ENCODE results near the gene CSNK1D. TPM values are rescaled to one million over a fixed set of nuclear protein-coding genes. Genes with fewer than 3 reads are reported as not detected.

Gene CSNK1D
- total RNA-seq, 1 donor, result 50.3 TPM

DNA sequence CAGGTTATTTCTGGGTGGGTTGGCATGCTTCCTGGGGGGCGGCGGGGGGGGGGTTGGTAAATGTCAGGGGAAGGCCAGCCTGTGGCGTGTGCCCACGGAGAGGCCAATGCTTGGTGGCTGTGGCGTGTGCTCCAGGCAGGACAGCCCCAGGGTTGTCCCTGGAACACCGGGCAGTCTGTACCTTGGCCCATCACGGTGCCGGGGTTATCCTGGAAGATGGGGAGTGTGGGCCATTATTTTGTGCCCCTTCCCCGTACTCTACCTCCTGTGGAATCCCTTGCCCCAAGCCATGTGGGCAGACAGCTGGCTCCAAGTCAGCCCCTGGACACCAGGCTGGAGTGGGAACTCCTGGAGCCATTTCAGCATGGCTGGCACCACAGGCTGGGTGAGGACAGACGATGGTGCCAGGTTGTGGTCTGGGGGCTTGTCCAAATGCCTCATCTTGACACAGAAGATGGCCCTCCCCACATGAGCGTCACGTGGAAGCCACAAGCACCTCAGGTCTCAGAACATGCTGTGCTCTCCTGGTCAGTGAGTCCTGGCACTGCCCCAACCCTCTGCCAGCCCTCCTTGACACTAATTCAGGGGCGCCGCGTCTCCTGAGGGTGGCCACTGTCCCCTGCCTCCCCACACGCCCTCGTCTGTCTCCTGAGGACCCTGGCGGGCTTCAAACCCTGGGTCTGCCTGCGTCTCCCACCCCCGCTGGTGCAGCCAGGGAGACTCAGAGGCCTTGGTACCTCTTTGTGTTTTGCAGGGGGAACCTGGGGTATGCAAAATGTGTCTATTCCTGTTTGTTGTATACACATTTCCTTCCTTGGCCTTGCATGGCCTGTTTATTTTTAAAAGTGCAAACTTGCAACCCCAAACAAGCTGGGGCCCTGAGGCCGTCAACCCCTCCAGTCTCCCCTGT, 40.4 kb downstream of the CSNK1D start:
- DNase-seq (ENCODE audit: insufficient read length, low spot score, missing footprints), result no peak
- Histone ChIP-seq H3K27me3 (ENCODE audit: insufficient read depth, low read length) (no peaks in the 10 kb centered on the region), H4K20me1 (ENCODE audit: insufficient read depth, low read length) (peaks cover 81% of the 10 kb centered on the region), H3K36me3 (ENCODE audit: insufficient read depth, low read length) (peaks cover 34% of the 10 kb centered on the region), H2AFZ (ENCODE audit: low read length) (no peak overlapping the region), H3K4me1 (ENCODE audit: insufficient read depth, low read length) (peaks cover 5% of the 10 kb centered on the region), H3K4me3 (ENCODE audit: insufficient read depth, low read length) (no peak overlapping the region), H3K4me2 (ENCODE audit: insufficient read depth, low read length) (no peak overlapping the region), H3K9me3 (ENCODE audit: low read depth, low read length) (no peaks in the 10 kb centered on the region), H3K27ac (ENCODE audit: low read depth, low read length) (no peak overlapping the region), H3K79me2 (ENCODE audit: insufficient read depth, low read length) (peaks cover 90% of the 10 kb centered on the region)
- TF ChIP-seq, protein P1, sequence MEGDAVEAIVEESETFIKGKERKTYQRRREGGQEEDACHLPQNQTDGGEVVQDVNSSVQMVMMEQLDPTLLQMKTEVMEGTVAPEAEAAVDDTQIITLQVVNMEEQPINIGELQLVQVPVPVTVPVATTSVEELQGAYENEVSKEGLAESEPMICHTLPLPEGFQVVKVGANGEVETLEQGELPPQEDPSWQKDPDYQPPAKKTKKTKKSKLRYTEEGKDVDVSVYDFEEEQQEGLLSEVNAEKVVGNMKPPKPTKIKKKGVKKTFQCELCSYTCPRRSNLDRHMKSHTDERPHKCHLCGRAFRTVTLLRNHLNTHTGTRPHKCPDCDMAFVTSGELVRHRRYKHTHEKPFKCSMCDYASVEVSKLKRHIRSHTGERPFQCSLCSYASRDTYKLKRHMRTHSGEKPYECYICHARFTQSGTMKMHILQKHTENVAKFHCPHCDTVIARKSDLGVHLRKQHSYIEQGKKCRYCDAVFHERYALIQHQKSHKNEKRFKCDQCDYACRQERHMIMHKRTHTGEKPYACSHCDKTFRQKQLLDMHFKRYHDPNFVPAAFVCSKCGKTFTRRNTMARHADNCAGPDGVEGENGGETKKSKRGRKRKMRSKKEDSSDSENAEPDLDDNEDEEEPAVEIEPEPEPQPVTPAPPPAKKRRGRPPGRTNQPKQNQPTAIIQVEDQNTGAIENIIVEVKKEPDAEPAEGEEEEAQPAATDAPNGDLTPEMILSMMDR (IDR thresholded peaks at IDR 0.05; ENCODE audit: extremely low read depth, low read depth, low read length), result no peak

DNA sequence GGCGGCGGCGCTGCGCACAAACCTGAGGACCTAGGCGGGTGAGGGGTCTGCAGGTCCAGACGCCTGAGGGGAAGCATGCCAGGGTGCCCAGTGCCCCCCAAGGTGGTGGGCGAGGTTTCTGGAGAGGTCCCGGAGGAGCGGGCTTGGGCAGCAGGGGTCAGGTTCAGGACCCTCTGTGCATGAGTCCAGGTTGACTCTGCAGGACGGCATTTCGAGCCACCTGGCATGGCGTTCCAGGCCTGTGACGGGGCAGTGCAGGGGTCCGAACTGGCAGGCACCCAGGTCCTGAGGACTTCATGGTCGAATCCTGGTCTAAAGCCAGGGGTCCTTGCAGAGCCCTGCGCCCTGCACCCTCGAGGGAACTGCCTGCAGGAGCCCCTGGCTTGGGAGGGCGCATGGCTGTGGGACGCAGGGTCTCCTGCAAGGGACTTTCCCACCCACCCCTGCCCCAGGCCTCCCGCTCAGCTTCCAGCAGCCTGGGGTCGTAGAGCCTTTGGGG, 41.1 kb downstream of the CSNK1D start:
- H3K9me3 ChIP-seq (ENCODE audit: low read depth, low read length), result no peaks in the 10 kb centered on the region
- peaks cover 74% of the 10 kb centered on the region for H4K20me1 ChIP-seq (ENCODE audit: insufficient read depth, low read length)
- no peaks in the 10 kb centered on the region for H3K4me1 ChIP-seq (ENCODE audit: insufficient read depth, low read length)
- DNase-seq (ENCODE audit: insufficient read length, low spot score, missing footprints), result no peak
- H3K27me3 ChIP-seq (ENCODE audit: insufficient read depth, low read length), result no peaks in the 10 kb centered on the region
- no peak overlapping the region for H2AFZ ChIP-seq (ENCODE audit: low read length)
- peaks cover 26% of the 10 kb centered on the region for H3K36me3 ChIP-seq (ENCODE audit: insufficient read depth, low read length)
- peak overlapping the region; percentile 89 for H3K4me3 ChIP-seq (ENCODE audit: insufficient read depth, low read length)
- H3K4me2 ChIP-seq (ENCODE audit: insufficient read depth, low read length), result peak overlapping the region; percentile 86
- H3K79me2 ChIP-seq (ENCODE audit: insufficient read depth, low read length), result peaks cover 82% of the 10 kb centered on the region
- H3K27ac ChIP-seq (ENCODE audit: low read depth, low read length), result no peak overlapping the region
- TF ChIP-seq, protein P1 (IDR thresholded peaks at IDR 0.05; ENCODE audit: extremely low read depth, low read depth, low read length), result no peak

- Histone ChIP-seq H4K20me1 (ENCODE audit: insufficient read depth, low read length) (peaks cover 68% of the 10 kb centered on the region), H3K27me3 (ENCODE audit: insufficient read depth, low read length) (no peaks in the 10 kb centered on the region), H3K4me3 (ENCODE audit: insufficient read depth, low read length) (peak overlapping the region; percentile 89), H3K9me3 (ENCODE audit: low read depth, low read length) (no peaks in the 10 kb centered on the region), H3K27ac (ENCODE audit: low read depth, low read length) (peak overlapping the region; percentile 33), H3K4me1 (ENCODE audit: insufficient read depth, low read length) (no peaks in the 10 kb centered on the region), H3K79me2 (ENCODE audit: insufficient read depth, low read length) (peaks cover 76% of the 10 kb centered on the region), H3K4me2 (ENCODE audit: insufficient read depth, low read length) (peak overlapping the region; percentile 86), H2AFZ (ENCODE audit: low read length) (no peak overlapping the region), H3K36me3 (ENCODE audit: insufficient read depth, low read length) (peaks cover 20% of the 10 kb centered on the region)
- DNase-seq (ENCODE audit: insufficient read length, low spot score, missing footprints), result peak; percentile 95
- TF ChIP-seq, protein P1 (IDR thresholded peaks at IDR 0.05; ENCODE audit: extremely low read depth, low read depth, low read length), result no peak
Measured at GRCh38 chr17:82231562-82232321, 41.8 kb downstream of the CSNK1D start.

DNA sequence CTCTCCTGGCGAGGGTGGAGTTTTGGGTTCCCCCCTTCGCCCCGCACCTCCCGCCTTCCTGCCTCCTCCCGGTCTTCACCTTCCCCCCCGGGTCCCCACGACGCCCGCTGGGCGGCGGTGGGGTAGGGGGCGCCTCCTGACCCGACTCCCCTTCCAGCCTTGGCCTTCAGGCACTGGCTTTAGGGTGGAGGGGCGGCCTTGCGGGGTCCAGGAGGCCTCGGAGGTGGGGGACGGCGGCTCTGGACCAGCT, 42.3 kb downstream of the CSNK1D start:
- Histone ChIP-seq H3K36me3 (ENCODE audit: insufficient read depth, low read length) (peaks cover 16% of the 10 kb centered on the region), H4K20me1 (ENCODE audit: insufficient read depth, low read length) (peaks cover 63% of the 10 kb centered on the region), H2AFZ (ENCODE audit: low read length) (no peak overlapping the region)

More for the DNA sequence above, 42.3 kb downstream of the CSNK1D start:
- TF ChIP-seq, protein P1 (IDR thresholded peaks at IDR 0.05; ENCODE audit: extremely low read depth, low read depth, low read length), result no peak
- H3K4me1 ChIP-seq (ENCODE audit: insufficient read depth, low read length), result no peaks in the 10 kb centered on the region
- H3K4me3 ChIP-seq (ENCODE audit: insufficient read depth, low read length), result peak overlapping the region; percentile 89
- H3K4me2 ChIP-seq (ENCODE audit: insufficient read depth, low read length), result peak overlapping the region; percentile 86
- peak; percentile 99 for DNase-seq (ENCODE audit: insufficient read length, low spot score, missing footprints)
- peak overlapping the region; percentile 33 for H3K27ac ChIP-seq (ENCODE audit: low read depth, low read length)
- H3K79me2 ChIP-seq (ENCODE audit: insufficient read depth, low read length), result peaks cover 71% of the 10 kb centered on the region
- no peaks in the 10 kb centered on the region for H3K27me3 ChIP-seq (ENCODE audit: insufficient read depth, low read length)
- no peaks in the 10 kb centered on the region for H3K9me3 ChIP-seq (ENCODE audit: low read depth, low read length)

All from osteoblast (primary cell).